Adrenal gland (tissue), 5 donors: Measurements from ENCODE around the gene MAP1LC3A.

Source experiments
- CTCF ChIP-seq, 6 experiments: fragments of 450-650 bp in 4 of 6; fragments of 200-600 bp in 2 of 6; sonication (generic) in 1 of 6; IDR thresholded peaks; 1 replicate in 5 of 6; 2 replicates in 1 of 6; pipeline versions ENCODE4 v1.5.1 to v1.8.0; 2016 to 2021; ENCODE audit warnings: antibody characterized with exemption in 6 of 6, mild to moderate bottlenecking in 2 of 6, moderate library complexity in 1 of 6
- POLR2A ChIP-seq, 2 donors: fragments of 450-650 bp; IDR thresholded peaks; one replicate each; pipeline ENCODE4 v1.6.1; 2017; ENCODE audit warnings: antibody characterized with exemption in 2 of 2, mild to moderate bottlenecking in 2 of 2, moderate library complexity in 1 of 2
- donor health status: DM: no; HTN: no; CAD: no.

GRCh38 chr20:34528921-34529297, 29.6 kb upstream of the MAP1LC3A start:
- TF ChIP-seq CTCF (IDR thresholded peaks at IDR 0.05) (peak in 3 of 6 experiments; percentile 26 to 30 (median 28)), POLR2A (IDR thresholded peaks at IDR 0.05) (no peak)
